SK-N-SH (cell line): Measurements from ENCODE around the gene POU3F1. TPM values are rescaled to one million over a fixed set of nuclear protein-coding genes. Genes with fewer than 3 reads are reported as not detected.

Source experiments
- CTCF ChIA-PET: fragments of 300-600, 350-600 bp; formaldehyde crosslinking; extraction: SDS; loops from one replicate; lab custom pipeline; 2021; lab: Yijun Ruan, JAX
- POLR2A ChIA-PET: fragments of 350-600 bp; sonication (Branson Sonifier 250); formaldehyde crosslinking; extraction: SDS; loops from one replicate; lab custom pipeline; 2020; ENCODE audit warnings: antibody characterized with exemption, inconsistent platforms; lab: Yijun Ruan, JAX
- DNase-seq: peaks from one replicate; pipeline ENCODE4 v3.0.0; 2012
- H2AFZ ChIP-seq: fragments of 200-600 bp; sonication (generic); 2 replicates; pipeline ENCODE4 v1.8.1; 2016; ENCODE audit warnings: antibody characterized with exemption, mild to moderate bottlenecking, low read depth
- H3F3A ChIP-seq: fragments of 200-600 bp; sonication (generic); replicated peaks from 2 replicates; pipeline ENCODE3; 2016; ENCODE audit warnings: antibody characterized with exemption, mild to moderate bottlenecking; ENCODE audit not compliant: insufficient read depth
- H3K27ac ChIP-seq, 2 experiments: fragments of 200-500 bp in 1 of 2; fragments of 200-600 bp in 1 of 2; sonication (Bioruptor generic) in 1 of 2; sonication (generic), shearing (Covaris generic) in 1 of 2; 2 replicates each; pipeline versions ENCODE4 v1.5.1 to v1.6.1; 2014 to 2016; ENCODE audit warnings: low read depth in 2 of 2, inconsistent platforms in 1 of 2, low read length in 1 of 2, mild to moderate bottlenecking in 1 of 2, mixed read lengths in 1 of 2
- H3K27me3 ChIP-seq: fragments of 200-600 bp; sonication (generic), shearing (Covaris generic); 2 replicates; pipeline ENCODE4 v1.6.1; 2016; ENCODE audit warnings: mixed run types; ENCODE audit not compliant: insufficient read depth
- H3K36me3 ChIP-seq, 2 experiments: fragments of 200-500 bp in 1 of 2; fragments of 200-600 bp in 1 of 2; sonication (Bioruptor generic) in 1 of 2; sonication (generic) in 1 of 2; replicated peaks in 1 of 2; 2 replicates each; pipeline versions ENCODE3 to v1.5.1; 2014 to 2016; ENCODE audit warnings: low read length in 1 of 2, mild to moderate bottlenecking in 1 of 2; ENCODE audit not compliant: insufficient read depth in 2 of 2, control insufficient read depth in 1 of 2
- H3K4me1 ChIP-seq, 2 experiments: fragments of 200-500 bp in 1 of 2; fragments of 200-600 bp in 1 of 2; sonication (Bioruptor generic) in 1 of 2; sonication (generic), shearing (Covaris generic) in 1 of 2; 2 replicates each; pipeline versions ENCODE4 v1.5.1 to v1.6.1; 2014 to 2016; ENCODE audit warnings: low read depth in 1 of 2, low read length in 1 of 2, mixed run types in 1 of 2; ENCODE audit not compliant: insufficient read depth in 2 of 2, control insufficient read depth in 1 of 2
- H3K4me2 ChIP-seq: fragments of 200-600 bp; sonication (generic), shearing (Covaris generic); 2 replicates; pipeline ENCODE4 v1.6.1; 2017; ENCODE audit warnings: mixed run types
- H3K4me3 ChIP-seq, 2 experiments: fragments of 200-500 bp in 1 of 2; fragments of 200-600 bp in 1 of 2; sonication (Bioruptor generic) in 1 of 2; sonication (generic), shearing (Covaris generic) in 1 of 2; 2 replicates each; pipeline versions ENCODE4 v1.5.1 to v1.8.1; 2014 to 2016; ENCODE audit warnings: low read depth in 2 of 2, inconsistent platforms in 1 of 2, low read length in 1 of 2, mild to moderate bottlenecking in 1 of 2, mixed read lengths in 1 of 2, moderate library complexity in 1 of 2
- H3K79me2 ChIP-seq: fragments of 200-600 bp; sonication (generic); 2 replicates; pipeline ENCODE4 v1.8.1; 2017; ENCODE audit warnings: mild to moderate bottlenecking; ENCODE audit not compliant: insufficient read depth
- H3K9ac ChIP-seq: fragments of 200-600 bp; sonication (generic); 2 replicates; pipeline ENCODE4 v1.6.1; 2017; ENCODE audit warnings: mixed run types
- H3K9me2 ChIP-seq: fragments of 200-600 bp; sonication (generic); 2 replicates; pipeline ENCODE4 v1.6.1; 2017; ENCODE audit warnings: mixed run types
- H3K9me3 ChIP-seq: fragments of 200-600 bp; sonication (generic); 2 replicates; pipeline ENCODE4 v1.6.1; 2017; ENCODE audit warnings: mixed run types, mild to moderate bottlenecking, moderate library complexity
- H4K20me1 ChIP-seq: fragments of 200-600 bp; sonication (generic); 2 replicates; pipeline ENCODE4 v1.6.1; 2017; ENCODE audit warnings: mild to moderate bottlenecking, mixed run types; ENCODE audit not compliant: insufficient read depth
- EZH2phosphoT487 ChIP-seq: fragments of 200-600 bp; sonication (generic); IDR thresholded peaks from 2 replicates; pipeline ENCODE4 v1.6.1; 2017; ENCODE audit warnings: low read depth, mixed run types, mild to moderate bottlenecking, antibody characterized with exemption, moderate library complexity, borderline replicate concordance
- FOXJ3 ChIP-seq: sonication (generic); formaldehyde crosslinking; IDR thresholded peaks from 2 replicates; pipeline ENCODE4 v1.5.1; 2020; ENCODE audit warnings: mild to moderate bottlenecking, missing genetic modification reagents
- GABPA ChIP-seq: IDR thresholded peaks from 2 replicates; pipeline ENCODE4 v1.4.0; 2012; ENCODE audit warnings: low read depth, mild to moderate bottlenecking
- MEF2A ChIP-seq: IDR thresholded peaks from 2 replicates; pipeline ENCODE4 v1.4.0; 2012; ENCODE audit warnings: low read depth, borderline replicate concordance
- MXI1 ChIP-seq: IDR thresholded peaks from 2 replicates; pipeline ENCODE4 v1.6.1; 2012; ENCODE audit warnings: mild to moderate bottlenecking, low read depth, low read length, improper control_type of control experiment
- NFIC ChIP-seq: IDR thresholded peaks from 2 replicates; pipeline ENCODE4 v1.4.0; 2012; ENCODE audit warnings: borderline replicate concordance
- WGBS: methylation state at CpG from one replicate; pipeline ENCODE4 v1.1.6; 2017; ENCODE audit warnings: low lambda C conversion rate; 5-methylcytosine and 5-hydroxymethylcytosine counted together
- polyA plus RNA-seq, 3 experiments: library from polyadenylated mRNA; depleted of rRNA; stranded (reverse); fragments of >200 nt; gene quantifications; 2 replicates each; pipeline ENCODE4 v1.2.3, GENCODE V29; 2012
- TF ChIP-seq, protein P1 (sequence below): fragments of 200-600 bp; sonication (generic); IDR thresholded peaks from 2 replicates; pipeline ENCODE4 v1.6.1; 2017; ENCODE audit warnings: antibody characterized with exemption, mild to moderate bottlenecking, moderate library complexity
- TF ChIP-seq, protein P2 (sequence below): fragments of 150-350 bp; IDR thresholded peaks from 2 replicates; pipeline ENCODE4 v1.6.1; 2017; ENCODE audit warnings: antibody characterized with exemption, low read length, low read depth, borderline replicate concordance
- TF ChIP-seq, protein P3 (sequence below): IDR thresholded peaks from 2 replicates; pipeline ENCODE4; 2012
- TF ChIP-seq, protein P4 (sequence below): IDR thresholded peaks from 2 replicates; pipeline ENCODE4 v1.6.1; 2012; ENCODE audit warnings: mild to moderate bottlenecking, low read depth, low read length, moderate library complexity

POU3F1 gene
- polyA plus RNA-seq, 1 of the 3 experiments (the other 2 are of a cell fraction): not detected

DNA sequence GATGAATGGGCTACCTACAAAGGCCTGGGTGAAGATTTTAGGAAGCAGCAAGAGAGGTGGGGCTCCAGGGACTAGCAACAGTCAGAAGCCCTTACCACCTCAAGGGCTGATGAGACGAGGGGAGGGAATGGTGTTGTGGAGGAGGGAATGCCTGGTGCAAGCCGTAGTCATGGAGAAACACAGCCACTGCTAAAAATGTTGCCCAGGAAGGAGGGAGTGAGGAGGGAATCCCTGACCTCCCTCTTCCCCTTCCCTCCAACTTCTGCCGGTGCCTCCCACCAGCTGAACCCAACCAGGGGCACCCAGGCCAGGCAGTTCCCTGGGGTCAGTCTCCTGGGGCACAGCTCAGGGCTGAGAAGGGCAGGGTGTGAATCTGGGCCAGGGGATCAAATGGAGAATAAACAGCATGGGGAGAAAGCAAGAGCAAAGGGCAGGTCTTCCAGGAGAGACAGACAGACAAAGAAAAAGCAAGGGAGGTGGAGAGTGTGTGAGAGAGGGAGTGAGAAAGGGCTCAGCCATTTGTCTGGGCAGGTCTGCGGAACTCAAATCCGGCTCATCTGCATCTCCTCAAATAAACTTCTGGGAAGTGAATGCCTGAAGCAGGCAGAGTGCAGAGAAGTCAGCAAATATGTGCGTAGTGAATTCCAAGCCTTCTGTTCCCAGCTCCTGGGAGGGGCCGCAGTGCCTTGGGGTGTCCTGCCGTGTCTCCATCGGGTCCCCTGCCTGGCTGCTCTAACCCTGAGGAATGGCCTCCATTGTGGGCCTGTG, 27.1 kb upstream of the POU3F1 start:
- WGBS: 22% methylated on average over 5 of the region's 9 CpGs
- H3K4me1 ChIP-seq: peaks cover 0 to 13% of the 10 kb centered on the region in 2 experiments; a peak in 2 of 4 replicates
- CTCF ChIA-PET: interaction anchor here (1.2 to 4.7 kb wide), 5 partner anchors 8 to 46 kb away, joined by 3 to 36 read pairs (median 20); partner anchors contain the start of gene POU3F1

More for the DNA sequence above, 27.1 kb upstream of the POU3F1 start:
- H3K4me3 ChIP-seq: no peak overlapping the region
- no peak overlapping the region for H3K4me2 ChIP-seq
- H3K27me3 ChIP-seq: peaks cover 49% of the 10 kb centered on the region
- TF ChIP-seq MXI1 (no peak), GABPA (no peak), NFIC (no peak), FOXJ3 (CRISPR knock-in tag) (no peak), EZH2phosphoT487 (no peak), MEF2A (no peak)
- TF ChIP-seq, protein P1, sequence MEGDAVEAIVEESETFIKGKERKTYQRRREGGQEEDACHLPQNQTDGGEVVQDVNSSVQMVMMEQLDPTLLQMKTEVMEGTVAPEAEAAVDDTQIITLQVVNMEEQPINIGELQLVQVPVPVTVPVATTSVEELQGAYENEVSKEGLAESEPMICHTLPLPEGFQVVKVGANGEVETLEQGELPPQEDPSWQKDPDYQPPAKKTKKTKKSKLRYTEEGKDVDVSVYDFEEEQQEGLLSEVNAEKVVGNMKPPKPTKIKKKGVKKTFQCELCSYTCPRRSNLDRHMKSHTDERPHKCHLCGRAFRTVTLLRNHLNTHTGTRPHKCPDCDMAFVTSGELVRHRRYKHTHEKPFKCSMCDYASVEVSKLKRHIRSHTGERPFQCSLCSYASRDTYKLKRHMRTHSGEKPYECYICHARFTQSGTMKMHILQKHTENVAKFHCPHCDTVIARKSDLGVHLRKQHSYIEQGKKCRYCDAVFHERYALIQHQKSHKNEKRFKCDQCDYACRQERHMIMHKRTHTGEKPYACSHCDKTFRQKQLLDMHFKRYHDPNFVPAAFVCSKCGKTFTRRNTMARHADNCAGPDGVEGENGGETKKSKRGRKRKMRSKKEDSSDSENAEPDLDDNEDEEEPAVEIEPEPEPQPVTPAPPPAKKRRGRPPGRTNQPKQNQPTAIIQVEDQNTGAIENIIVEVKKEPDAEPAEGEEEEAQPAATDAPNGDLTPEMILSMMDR: no peak
- TF ChIP-seq, protein P2, sequence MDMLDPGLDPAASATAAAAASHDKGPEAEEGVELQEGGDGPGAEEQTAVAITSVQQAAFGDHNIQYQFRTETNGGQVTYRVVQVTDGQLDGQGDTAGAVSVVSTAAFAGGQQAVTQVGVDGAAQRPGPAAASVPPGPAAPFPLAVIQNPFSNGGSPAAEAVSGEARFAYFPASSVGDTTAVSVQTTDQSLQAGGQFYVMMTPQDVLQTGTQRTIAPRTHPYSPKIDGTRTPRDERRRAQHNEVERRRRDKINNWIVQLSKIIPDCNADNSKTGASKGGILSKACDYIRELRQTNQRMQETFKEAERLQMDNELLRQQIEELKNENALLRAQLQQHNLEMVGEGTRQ: no peak
- TF ChIP-seq, protein P3, sequence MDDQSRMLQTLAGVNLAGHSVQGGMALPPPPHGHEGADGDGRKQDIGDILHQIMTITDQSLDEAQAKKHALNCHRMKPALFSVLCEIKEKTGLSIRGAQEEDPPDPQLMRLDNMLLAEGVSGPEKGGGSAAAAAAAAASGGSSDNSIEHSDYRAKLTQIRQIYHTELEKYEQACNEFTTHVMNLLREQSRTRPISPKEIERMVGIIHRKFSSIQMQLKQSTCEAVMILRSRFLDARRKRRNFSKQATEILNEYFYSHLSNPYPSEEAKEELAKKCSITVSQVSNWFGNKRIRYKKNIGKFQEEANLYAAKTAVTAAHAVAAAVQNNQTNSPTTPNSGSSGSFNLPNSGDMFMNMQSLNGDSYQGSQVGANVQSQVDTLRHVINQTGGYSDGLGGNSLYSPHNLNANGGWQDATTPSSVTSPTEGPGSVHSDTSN: no peak
- TF ChIP-seq, protein P4, sequence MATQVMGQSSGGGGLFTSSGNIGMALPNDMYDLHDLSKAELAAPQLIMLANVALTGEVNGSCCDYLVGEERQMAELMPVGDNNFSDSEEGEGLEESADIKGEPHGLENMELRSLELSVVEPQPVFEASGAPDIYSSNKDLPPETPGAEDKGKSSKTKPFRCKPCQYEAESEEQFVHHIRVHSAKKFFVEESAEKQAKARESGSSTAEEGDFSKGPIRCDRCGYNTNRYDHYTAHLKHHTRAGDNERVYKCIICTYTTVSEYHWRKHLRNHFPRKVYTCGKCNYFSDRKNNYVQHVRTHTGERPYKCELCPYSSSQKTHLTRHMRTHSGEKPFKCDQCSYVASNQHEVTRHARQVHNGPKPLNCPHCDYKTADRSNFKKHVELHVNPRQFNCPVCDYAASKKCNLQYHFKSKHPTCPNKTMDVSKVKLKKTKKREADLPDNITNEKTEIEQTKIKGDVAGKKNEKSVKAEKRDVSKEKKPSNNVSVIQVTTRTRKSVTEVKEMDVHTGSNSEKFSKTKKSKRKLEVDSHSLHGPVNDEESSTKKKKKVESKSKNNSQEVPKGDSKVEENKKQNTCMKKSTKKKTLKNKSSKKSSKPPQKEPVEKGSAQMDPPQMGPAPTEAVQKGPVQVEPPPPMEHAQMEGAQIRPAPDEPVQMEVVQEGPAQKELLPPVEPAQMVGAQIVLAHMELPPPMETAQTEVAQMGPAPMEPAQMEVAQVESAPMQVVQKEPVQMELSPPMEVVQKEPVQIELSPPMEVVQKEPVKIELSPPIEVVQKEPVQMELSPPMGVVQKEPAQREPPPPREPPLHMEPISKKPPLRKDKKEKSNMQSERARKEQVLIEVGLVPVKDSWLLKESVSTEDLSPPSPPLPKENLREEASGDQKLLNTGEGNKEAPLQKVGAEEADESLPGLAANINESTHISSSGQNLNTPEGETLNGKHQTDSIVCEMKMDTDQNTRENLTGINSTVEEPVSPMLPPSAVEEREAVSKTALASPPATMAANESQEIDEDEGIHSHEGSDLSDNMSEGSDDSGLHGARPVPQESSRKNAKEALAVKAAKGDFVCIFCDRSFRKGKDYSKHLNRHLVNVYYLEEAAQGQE: no peak
- H3K27ac ChIP-seq: no peak overlapping the region
- H3F3A ChIP-seq: no peaks in the 10 kb centered on the region
- H3K9me3 ChIP-seq: no peaks in the 10 kb centered on the region
- no peaks in the 10 kb centered on the region for H3K9me2 ChIP-seq
- no peaks in the 10 kb centered on the region for H4K20me1 ChIP-seq
- H2AFZ ChIP-seq: no peak overlapping the region
- no peaks in the 10 kb centered on the region for H3K79me2 ChIP-seq
- POLR2A ChIA-PET: no interaction called here
- DNase-seq: no peak
- H3K36me3 ChIP-seq: no peaks in the 10 kb centered on the region
- no peak overlapping the region for H3K9ac ChIP-seq
